GM12892 (cell line): Measurements from ENCODE around the gene LCN6.
"Not testable (repeated sequence)": the region's sequence is repeated elsewhere in the genome, so short reads cannot be mapped to it uniquely, and the experiment has no call there.

ENCODE experiments used
- DNase-seq: peaks from one replicate; pipeline ENCODE4 v3.0.0; 2011; ENCODE audit not compliant: insufficient read length
- FAIRE-seq: peaks from 2 replicates; lab custom pipeline; 2011; peaks lifted over from hg19 to GRCh38; lab: Jason Lieb, UNC
- POLR2A ChIP-seq: IDR thresholded peaks from 2 replicates; pipeline ENCODE4 v1.6.1; 2011; ENCODE audit warnings: low read depth, low read length, control low read depth
- POLR2AphosphoS5 ChIP-seq: IDR thresholded peaks from 2 replicates; pipeline ENCODE4 v1.6.1; 2011; ENCODE audit warnings: low read depth, low read length, control low read depth
- TAF1 ChIP-seq: IDR thresholded peaks from 2 replicates; pipeline ENCODE4 v1.6.1; 2011; ENCODE audit warnings: low read depth, mild to moderate bottlenecking, control low read depth, low read length, borderline replicate concordance

The LCN6 gene

GRCh38 chr9:136789523-136789937, 41.2 kb upstream of the LCN6 start:
- FAIRE-seq = no peak
- DNase-seq = no peak

GRCh38 chr9:136788644-136789522, 40.6 kb upstream of the LCN6 start:
- not testable (repeated sequence) for DNase-seq, FAIRE-seq

More at GRCh38 chr9:136789523-136789937, 41.2 kb upstream of the LCN6 start:
- TF ChIP-seq TAF1 (no peak), POLR2AphosphoS5 (no peak), POLR2A (no peak)

DNA sequence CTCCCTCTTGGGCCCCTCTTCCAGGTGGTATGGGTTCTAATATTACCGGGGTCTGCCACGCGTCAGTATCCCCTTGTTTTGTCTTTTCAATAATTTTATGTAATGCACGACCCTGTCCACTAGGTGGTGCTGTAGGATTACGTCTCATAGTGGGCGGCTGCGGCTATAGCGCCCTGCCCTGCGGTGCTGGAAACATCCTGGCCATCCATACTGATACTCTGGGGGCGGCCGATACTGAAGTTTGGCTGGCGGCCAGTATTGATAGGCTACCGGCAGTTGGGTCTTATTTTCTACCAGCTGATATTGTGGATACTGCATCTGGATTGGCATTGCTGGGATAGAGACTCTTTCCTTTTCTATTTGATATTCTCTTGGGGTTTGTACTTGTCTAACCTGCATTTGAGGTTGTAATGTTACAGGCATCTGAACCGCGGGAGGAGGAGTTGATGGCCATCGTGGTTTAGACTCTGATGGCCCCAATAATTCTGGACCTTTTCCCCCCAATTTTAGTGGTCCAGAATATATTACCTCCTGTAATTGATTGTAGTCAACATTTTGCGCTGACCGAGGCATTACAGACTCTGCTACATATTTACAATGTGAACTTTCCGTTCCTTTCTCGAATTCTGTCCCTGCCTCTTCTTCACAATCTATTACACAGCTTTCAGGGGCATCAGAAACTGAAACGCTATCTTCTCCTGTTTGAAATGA, 39.5 kb upstream of the LCN6 start:
- DNase-seq (no peak), FAIRE-seq (peak; percentile 92)
- TF ChIP-seq POLR2A = no peak
- TF ChIP-seq POLR2AphosphoS5 = no peak
- TF ChIP-seq TAF1 = no peak

DNA sequence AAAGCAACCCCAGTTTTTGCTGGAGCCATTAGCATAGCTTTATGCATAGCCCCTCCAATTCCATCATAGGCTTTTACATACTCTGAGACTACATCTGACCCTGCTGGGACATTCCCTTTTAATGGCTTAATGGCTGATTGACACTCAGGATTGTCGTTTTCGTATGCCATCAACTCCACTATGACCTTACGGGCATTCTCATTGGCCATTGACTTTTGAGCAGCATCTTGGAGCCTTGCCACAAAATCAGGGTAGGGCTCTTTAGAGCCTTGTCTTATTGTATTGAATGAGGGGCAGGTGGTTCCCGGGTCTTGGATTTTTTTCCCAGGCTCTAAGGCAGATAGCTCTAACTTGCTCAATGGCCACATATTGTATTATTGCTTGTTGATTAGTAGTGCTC, 38.7 kb upstream of the LCN6 start:
- not testable (repeated sequence) for DNase-seq
- peak; percentile 9 for FAIRE-seq

GRCh38 chr9:136786451-136786850, 38.1 kb upstream of the LCN6 start:
- no peak for FAIRE-seq
- DNase-seq = no peak
- TF ChIP-seq POLR2A (no peak), TAF1 (no peak), POLR2AphosphoS5 (no peak)

GRCh38 chr9:136785565-136786355, 37.4 kb upstream of the LCN6 start:
- DNase-seq, FAIRE-seq: not testable (repeated sequence)

- TF ChIP-seq POLR2AphosphoS5 = no peak
- no peak for TF ChIP-seq POLR2A
- TF ChIP-seq TAF1 = no peak
- DNase-seq (no peak), FAIRE-seq (no peak)
Measured at GRCh38 chr9:136784997-136785361, 36.7 kb upstream of the LCN6 start.

- no peak for TF ChIP-seq POLR2A
- TF ChIP-seq POLR2AphosphoS5 = no peak
- no peak for TF ChIP-seq TAF1
- no peak for FAIRE-seq
- no peak for DNase-seq
Measured at GRCh38 chr9:136784249-136784996, 36.1 kb upstream of the LCN6 start.

DNA sequence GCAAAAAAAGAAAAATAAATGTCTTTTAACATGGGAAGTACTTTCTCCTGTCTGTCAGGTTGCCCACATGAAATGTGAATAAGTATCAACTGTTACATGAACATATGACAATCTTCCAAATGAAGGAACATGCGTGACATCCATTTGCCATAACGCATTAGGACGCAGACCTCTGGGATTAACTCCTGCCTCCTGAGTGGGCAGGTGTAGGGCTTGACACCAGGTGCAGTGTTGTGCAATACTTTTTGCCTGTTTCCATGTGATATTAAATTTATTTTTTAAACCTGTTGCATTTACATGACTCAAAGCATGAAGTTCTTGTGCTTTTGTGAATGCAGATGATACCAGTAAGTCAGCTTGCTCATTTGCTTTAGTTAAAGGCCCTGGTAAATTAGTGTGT, 34.1 kb upstream of the LCN6 start:
- DNase-seq = no peak
- no peak for FAIRE-seq
- TF ChIP-seq TAF1 (no peak), POLR2AphosphoS5 (no peak), POLR2A (no peak)

- DNase-seq = no peak
- TF ChIP-seq TAF1 = no peak
- TF ChIP-seq POLR2AphosphoS5 = no peak
- no peak for TF ChIP-seq POLR2A
Measured at GRCh38 chr9:136779808-136780207, 31.5 kb upstream of the LCN6 start.

DNA sequence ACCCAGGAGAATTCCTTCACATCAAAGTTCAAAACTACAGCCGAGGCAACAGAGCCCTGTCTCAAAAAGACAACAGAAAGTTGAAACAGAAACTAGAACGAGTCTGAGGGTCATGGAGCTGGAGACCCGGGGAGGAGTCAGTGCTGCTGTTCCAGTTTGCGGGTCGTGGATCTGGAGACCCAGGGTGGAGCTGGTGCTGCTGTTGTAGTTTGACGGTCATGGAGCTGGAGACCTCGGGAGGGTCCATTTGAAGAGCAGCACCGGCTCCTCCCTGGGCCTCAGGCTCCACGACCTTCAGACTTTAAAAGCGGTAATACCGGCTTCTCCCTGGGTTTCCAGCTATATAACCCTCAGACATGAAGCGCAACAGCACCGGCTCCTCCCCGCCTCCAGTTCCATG, 29.0 kb upstream of the LCN6 start:
- FAIRE-seq (no peak), DNase-seq (no peak)
- TF ChIP-seq POLR2AphosphoS5 (no peak), POLR2A (no peak), TAF1 (no peak)

More at GRCh38 chr9:136779808-136780207, 31.5 kb upstream of the LCN6 start:
- no peak for FAIRE-seq
